OCI-LY3 (cell line): ENCODE results near the gene PROM2.

ENCODE experiments used
- H2AFZ ChIP-seq: fragments of 200-600, 300-600 bp; shearing (Covaris generic); 2 replicates; pipeline ENCODE4 v1.6.0; 2014; ENCODE audit warnings: antibody characterized with exemption, low read depth, low read length
- H3K27ac ChIP-seq: fragments of 200-600, 300-600 bp; sonication (generic); 2 replicates; pipeline ENCODE4 v1.5.1; 2014; ENCODE audit warnings: mild to moderate bottlenecking, low read length, moderate library complexity, mixed read lengths
- H3K27me3 ChIP-seq: fragments of 200-600, 300-600 bp; sonication (generic); 2 replicates; pipeline ENCODE4 v1.6.1; 2014; ENCODE audit warnings: low read depth, low read length, mixed read lengths
- H3K36me3 ChIP-seq: fragments of 200-600, 300-600 bp; sonication (generic); replicated peaks from 2 replicates; pipeline ENCODE3; 2014; ENCODE audit warnings: low read depth, low read length, mixed read lengths
- H3K4me1 ChIP-seq: fragments of 300-600, 200-600 bp; sonication (generic); 2 replicates; pipeline ENCODE4 v1.6.1; 2014; ENCODE audit warnings: low read length, mixed read lengths
- H3K4me2 ChIP-seq: fragments of 200-600, 300-600 bp; sonication (generic); 2 replicates; pipeline ENCODE4 v1.6.1; 2014; ENCODE audit warnings: low read length, mixed read lengths
- H3K4me3 ChIP-seq: fragments of 300-600, 200-600 bp; sonication (generic); 2 replicates; pipeline ENCODE4 v1.5.1; 2014; ENCODE audit warnings: antibody characterized with exemption, mild to moderate bottlenecking, low read length, moderate library complexity
- H3K79me2 ChIP-seq: fragments of 300-600, 200-600 bp; shearing (Covaris generic); 2 replicates; pipeline ENCODE4 v1.6.1; 2014; ENCODE audit warnings: mild to moderate bottlenecking, low read length, mixed read lengths
- H3K9ac ChIP-seq: fragments of 300-600, 200-600 bp; shearing (Covaris generic); 2 replicates; pipeline ENCODE4 v1.6.0; 2014; ENCODE audit warnings: mild to moderate bottlenecking, low read length, moderate library complexity
- H3K9me3 ChIP-seq: fragments of 200-600, 300-600 bp; shearing (Covaris generic); 2 replicates; pipeline ENCODE4 v1.6.1; 2014; ENCODE audit warnings: low read length, mixed read lengths; ENCODE audit not compliant: insufficient read depth
- H4K20me1 ChIP-seq: fragments of 200-600, 300-600 bp; sonication (generic); 2 replicates; pipeline ENCODE4 v1.6.1; 2016; ENCODE audit warnings: low read length, mixed read lengths; ENCODE audit not compliant: insufficient read depth
- EZH2phosphoT487 ChIP-seq: fragments of 200-600 bp; shearing (Covaris generic); IDR thresholded peaks from 2 replicates; pipeline ENCODE4 v1.6.1; 2018; ENCODE audit warnings: antibody characterized with exemption, mixed run types, low read depth
- TF ChIP-seq, protein P1 (sequence below): fragments of 200-600, 300-600 bp; sonication (generic); IDR thresholded peaks from 2 replicates; pipeline ENCODE4 v1.5.1; 2014; ENCODE audit warnings: antibody characterized with exemption, low read length, low read depth

The PROM2 gene

GRCh38 chr2:95296880-95297487, 22.7 kb downstream of the PROM2 start, which contains the start of gene KCNIP3:
TSS of gene KCNIP3 (plus strand) at chr2:95297347. CDS start at chr2:95297439, 92 bp downstream.
- Histone ChIP-seq H3K4me3 (no peak within 1 kb of the TSS), H3K36me3 (no peaks in the 10 kb centered on the region), H3K4me1 (peaks cover 14% of the 10 kb centered on the region), H3K9me3 (no peaks in the 10 kb centered on the region), H3K4me2 (no peak within 1 kb of the TSS), H3K27ac (no peak within 1 kb of the TSS), H2AFZ (no peak within 1 kb of the TSS), H3K27me3 (no peaks in the 10 kb centered on the region), H3K9ac (no peak within 1 kb of the TSS), H3K79me2 (no peaks in the 10 kb centered on the region), H4K20me1 (no peaks in the 10 kb centered on the region)
- TF ChIP-seq, protein P1, sequence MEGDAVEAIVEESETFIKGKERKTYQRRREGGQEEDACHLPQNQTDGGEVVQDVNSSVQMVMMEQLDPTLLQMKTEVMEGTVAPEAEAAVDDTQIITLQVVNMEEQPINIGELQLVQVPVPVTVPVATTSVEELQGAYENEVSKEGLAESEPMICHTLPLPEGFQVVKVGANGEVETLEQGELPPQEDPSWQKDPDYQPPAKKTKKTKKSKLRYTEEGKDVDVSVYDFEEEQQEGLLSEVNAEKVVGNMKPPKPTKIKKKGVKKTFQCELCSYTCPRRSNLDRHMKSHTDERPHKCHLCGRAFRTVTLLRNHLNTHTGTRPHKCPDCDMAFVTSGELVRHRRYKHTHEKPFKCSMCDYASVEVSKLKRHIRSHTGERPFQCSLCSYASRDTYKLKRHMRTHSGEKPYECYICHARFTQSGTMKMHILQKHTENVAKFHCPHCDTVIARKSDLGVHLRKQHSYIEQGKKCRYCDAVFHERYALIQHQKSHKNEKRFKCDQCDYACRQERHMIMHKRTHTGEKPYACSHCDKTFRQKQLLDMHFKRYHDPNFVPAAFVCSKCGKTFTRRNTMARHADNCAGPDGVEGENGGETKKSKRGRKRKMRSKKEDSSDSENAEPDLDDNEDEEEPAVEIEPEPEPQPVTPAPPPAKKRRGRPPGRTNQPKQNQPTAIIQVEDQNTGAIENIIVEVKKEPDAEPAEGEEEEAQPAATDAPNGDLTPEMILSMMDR = no peak
- TF ChIP-seq EZH2phosphoT487 = no peak

DNA sequence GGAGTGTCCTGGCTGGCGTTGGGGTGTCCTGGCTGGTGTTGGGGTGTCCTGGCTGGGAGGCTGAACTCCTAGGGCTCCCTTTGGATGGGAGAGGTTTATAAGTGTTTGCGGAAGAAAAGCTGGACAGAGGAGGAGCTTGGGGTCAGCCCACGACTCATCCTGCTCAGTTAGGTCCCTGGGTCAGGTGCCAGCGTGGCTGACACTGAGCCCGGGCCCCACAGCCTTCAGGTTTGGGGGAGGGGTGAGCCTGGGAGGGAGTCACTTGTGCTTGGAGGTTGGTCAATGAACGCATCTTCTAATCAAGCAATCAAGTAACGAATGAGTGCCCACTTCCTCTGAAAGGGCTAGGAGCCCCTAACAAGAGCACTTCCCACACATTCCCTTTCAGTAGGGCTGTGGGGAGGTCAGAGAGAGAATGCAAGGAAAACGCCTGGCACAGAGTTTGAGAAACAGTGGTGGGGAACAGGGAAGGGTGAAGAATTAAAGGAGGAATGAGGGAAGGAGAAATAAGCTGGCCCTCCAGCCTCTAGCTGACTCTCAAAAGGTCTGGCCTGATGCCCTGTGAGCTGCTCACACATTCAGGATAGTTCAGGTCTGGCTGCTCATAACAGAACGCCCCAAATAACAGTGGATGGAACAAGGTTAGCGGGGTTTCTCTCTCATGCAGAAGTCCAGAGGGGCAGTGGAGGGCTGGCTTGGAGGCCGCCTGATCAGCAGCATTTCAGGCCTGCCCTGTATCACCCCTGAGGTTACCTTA, 23.6 kb downstream of the PROM2 start:
- H3K36me3 ChIP-seq = no peaks in the 10 kb centered on the region
- H3K4me2 ChIP-seq = no peak overlapping the region
- H3K79me2 ChIP-seq = no peaks in the 10 kb centered on the region
- no peak overlapping the region for H3K27ac ChIP-seq
- H3K9me3 ChIP-seq = no peaks in the 10 kb centered on the region
- H2AFZ ChIP-seq = no peak overlapping the region
- no peaks in the 10 kb centered on the region for H3K27me3 ChIP-seq
- no peak overlapping the region for H3K9ac ChIP-seq
- no peaks in the 10 kb centered on the region for H4K20me1 ChIP-seq
- TF ChIP-seq, protein P1 = no peak
- TF ChIP-seq EZH2phosphoT487 = no peak
- no peak overlapping the region for H3K4me3 ChIP-seq
- peaks cover 14% of the 10 kb centered on the region for H3K4me1 ChIP-seq

DNA sequence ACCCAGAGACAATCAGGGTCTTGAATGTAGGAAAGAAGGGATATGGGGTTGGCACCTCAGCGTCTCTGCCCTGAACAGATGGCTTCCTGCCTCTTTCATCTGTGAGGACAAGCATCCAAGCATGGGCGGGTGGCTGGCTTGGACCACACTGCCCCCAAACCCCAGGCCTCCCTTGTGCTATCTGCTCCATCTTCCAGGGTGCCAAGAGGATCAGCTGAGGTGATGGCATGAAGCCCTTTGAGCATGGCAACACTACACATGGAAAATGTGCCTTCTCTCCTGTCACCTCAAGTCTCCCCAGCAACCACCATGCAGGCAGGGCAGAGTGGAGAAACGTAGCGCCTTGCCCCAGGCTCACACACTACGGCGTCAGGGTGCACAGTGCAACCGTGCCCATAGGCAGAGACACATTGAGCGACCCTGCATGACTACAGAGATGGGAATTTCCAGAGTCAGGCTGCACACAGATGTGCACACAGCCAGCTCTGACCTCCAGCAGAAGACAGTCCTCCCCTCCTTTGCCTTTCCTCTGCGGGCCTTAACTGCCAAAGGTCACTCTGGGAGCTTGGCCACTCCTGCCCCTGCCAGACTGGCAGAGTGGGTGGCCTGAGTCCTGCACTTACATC, 24.4 kb downstream of the PROM2 start:
- H3K27me3 ChIP-seq = no peaks in the 10 kb centered on the region
- no peak overlapping the region for H2AFZ ChIP-seq
- H3K9ac ChIP-seq = no peak overlapping the region
- no peak overlapping the region for H3K27ac ChIP-seq
- H3K79me2 ChIP-seq = no peaks in the 10 kb centered on the region
- no peak overlapping the region for H3K4me2 ChIP-seq
- no peaks in the 10 kb centered on the region for H3K36me3 ChIP-seq
- no peak for TF ChIP-seq EZH2phosphoT487
- TF ChIP-seq, protein P1 = no peak
- no peak overlapping the region for H3K4me3 ChIP-seq
- peaks cover 14% of the 10 kb centered on the region for H3K4me1 ChIP-seq
- H3K9me3 ChIP-seq = no peaks in the 10 kb centered on the region
- no peaks in the 10 kb centered on the region for H4K20me1 ChIP-seq

GRCh38 chr2:95299961-95300360, 25.7 kb downstream of the PROM2 start:
- Histone ChIP-seq H2AFZ (no peak overlapping the region), H4K20me1 (no peaks in the 10 kb centered on the region), H3K79me2 (no peaks in the 10 kb centered on the region), H3K4me3 (no peak overlapping the region), H3K4me2 (peak overlapping the region; percentile 47), H3K4me1 (peaks cover 14% of the 10 kb centered on the region), H3K9ac (no peak overlapping the region), H3K27me3 (no peaks in the 10 kb centered on the region), H3K9me3 (no peaks in the 10 kb centered on the region), H3K27ac (no peak overlapping the region), H3K36me3 (no peaks in the 10 kb centered on the region)
- TF ChIP-seq, protein P1 = no peak
- TF ChIP-seq EZH2phosphoT487 = no peak
